Measurements from ENCODE around the gene RBKS. TPM values are rescaled to one million over a fixed set of nuclear protein-coding genes. Genes with fewer than 3 reads are reported as not detected.

The RBKS gene
- total RNA-seq, 1 donor from 2014 or later, result 0.83 TPM

DNA sequence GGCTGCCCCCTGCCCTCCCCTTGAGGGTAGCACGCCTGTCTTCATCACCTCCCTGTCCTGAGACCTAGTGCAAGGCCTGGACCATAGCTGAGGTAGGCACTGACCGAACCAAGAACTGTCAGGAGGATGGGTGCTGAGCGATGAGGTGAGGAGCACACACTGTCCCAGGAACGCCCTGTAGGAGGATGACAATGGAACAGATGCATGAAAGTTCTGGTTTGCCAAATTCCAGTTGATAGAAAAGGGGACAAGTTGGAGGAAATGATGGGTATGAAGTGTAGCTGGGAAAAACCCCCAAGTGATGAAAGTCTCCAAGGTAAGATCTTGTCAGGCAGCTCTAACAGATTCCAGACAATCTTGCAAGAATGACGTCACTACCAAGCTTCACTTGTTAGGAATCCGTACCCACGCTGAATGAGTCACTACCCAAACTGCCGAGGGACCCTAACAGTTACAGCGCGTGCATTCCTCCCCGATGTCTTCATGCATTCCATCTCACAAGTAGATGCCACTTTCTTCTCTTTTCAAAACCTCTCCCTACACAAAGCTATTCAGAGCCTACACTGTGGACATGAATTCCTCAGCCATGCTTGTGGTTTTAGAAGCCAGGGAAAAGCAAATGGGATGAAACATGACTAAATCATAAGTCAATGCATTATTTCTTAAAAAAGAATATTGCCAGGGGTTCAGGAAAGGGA, 91.1 kb downstream of the RBKS start:
- Mint-ChIP-seq H3K4me3 (ENCODE audit: unreplicated experiment) (peak overlapping the region; percentile 14), H3K4me1 (ENCODE audit: unreplicated experiment) (peaks cover 53% of the 10 kb centered on the region), H3K36me3 (ENCODE audit: unreplicated experiment) (no peaks in the 10 kb centered on the region), H3K27ac (ENCODE audit: unreplicated experiment) (peak overlapping the region; percentile 94), H3K27me3 (ENCODE audit: unreplicated experiment) (no peaks in the 10 kb centered on the region), H3K9me3 (ENCODE audit: unreplicated experiment) (no peaks in the 10 kb centered on the region)
- DNase-seq (ENCODE audit: extremely low spot score, unreplicated experiment), result peak; percentile 89
- TF ChIP-seq, protein P1, sequence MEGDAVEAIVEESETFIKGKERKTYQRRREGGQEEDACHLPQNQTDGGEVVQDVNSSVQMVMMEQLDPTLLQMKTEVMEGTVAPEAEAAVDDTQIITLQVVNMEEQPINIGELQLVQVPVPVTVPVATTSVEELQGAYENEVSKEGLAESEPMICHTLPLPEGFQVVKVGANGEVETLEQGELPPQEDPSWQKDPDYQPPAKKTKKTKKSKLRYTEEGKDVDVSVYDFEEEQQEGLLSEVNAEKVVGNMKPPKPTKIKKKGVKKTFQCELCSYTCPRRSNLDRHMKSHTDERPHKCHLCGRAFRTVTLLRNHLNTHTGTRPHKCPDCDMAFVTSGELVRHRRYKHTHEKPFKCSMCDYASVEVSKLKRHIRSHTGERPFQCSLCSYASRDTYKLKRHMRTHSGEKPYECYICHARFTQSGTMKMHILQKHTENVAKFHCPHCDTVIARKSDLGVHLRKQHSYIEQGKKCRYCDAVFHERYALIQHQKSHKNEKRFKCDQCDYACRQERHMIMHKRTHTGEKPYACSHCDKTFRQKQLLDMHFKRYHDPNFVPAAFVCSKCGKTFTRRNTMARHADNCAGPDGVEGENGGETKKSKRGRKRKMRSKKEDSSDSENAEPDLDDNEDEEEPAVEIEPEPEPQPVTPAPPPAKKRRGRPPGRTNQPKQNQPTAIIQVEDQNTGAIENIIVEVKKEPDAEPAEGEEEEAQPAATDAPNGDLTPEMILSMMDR (IDR thresholded peaks at IDR 0.05), result no peak

DNA sequence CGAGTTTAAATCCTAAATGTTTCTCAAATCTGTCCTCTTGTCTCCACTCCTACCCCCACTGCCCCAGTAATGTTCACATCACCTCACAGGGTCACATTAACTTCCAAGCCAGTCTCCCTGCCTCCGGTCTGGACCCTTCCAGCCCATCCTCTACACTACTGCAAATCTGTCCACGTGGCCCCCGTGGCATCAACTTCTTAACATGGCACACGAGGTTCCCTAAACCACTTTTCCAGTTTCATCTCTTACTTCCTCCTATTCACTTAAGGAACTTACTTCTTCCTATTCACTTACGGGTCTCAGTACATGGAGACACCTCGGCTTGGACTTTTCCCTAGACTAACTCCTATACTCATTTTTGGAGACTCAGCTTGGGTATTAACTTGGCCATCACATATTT, 91.7 kb downstream of the RBKS start:
- no peaks in the 10 kb centered on the region for H3K27me3 Mint-ChIP-seq (ENCODE audit: unreplicated experiment)
- H3K4me1 Mint-ChIP-seq (ENCODE audit: unreplicated experiment), result peaks cover 53% of the 10 kb centered on the region
- H3K27ac Mint-ChIP-seq (ENCODE audit: unreplicated experiment), result peak overlapping the region; percentile 94
- no peak for DNase-seq (ENCODE audit: extremely low spot score, unreplicated experiment)
- TF ChIP-seq, protein P1 (IDR thresholded peaks at IDR 0.05), result no peak
- no peaks in the 10 kb centered on the region for H3K9me3 Mint-ChIP-seq (ENCODE audit: unreplicated experiment)
- H3K4me3 Mint-ChIP-seq (ENCODE audit: unreplicated experiment), result no peak overlapping the region
- no peaks in the 10 kb centered on the region for H3K36me3 Mint-ChIP-seq (ENCODE audit: unreplicated experiment)

DNA sequence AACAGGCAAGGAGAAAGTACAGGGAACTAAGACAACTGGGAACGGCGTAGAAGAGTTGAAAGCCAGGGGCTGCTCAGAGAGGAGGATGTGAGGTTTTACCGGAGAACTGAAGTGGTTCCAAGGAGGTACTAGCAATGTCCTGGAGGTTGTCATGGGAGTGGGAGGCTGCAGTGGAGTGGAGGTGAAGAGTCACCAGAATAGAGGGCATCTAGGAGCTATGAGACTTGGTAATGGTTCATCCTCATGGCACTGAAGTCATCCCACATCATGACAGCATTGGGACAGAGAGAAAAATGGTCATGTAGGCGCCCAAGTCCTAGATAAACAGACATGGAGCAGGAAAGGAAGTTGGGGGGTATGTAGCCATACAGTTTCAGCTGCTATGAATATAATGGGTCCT, 92.3 kb downstream of the RBKS start:
- peak overlapping the region; percentile 49 for H3K27ac Mint-ChIP-seq (ENCODE audit: unreplicated experiment)
- no peak overlapping the region for H3K4me3 Mint-ChIP-seq (ENCODE audit: unreplicated experiment)
- no peaks in the 10 kb centered on the region for H3K9me3 Mint-ChIP-seq (ENCODE audit: unreplicated experiment)
- no peak for DNase-seq (ENCODE audit: extremely low spot score, unreplicated experiment)
- peaks cover 55% of the 10 kb centered on the region for H3K4me1 Mint-ChIP-seq (ENCODE audit: unreplicated experiment)
- TF ChIP-seq, protein P1 (IDR thresholded peaks at IDR 0.05), result no peak
- H3K36me3 Mint-ChIP-seq (ENCODE audit: unreplicated experiment), result no peaks in the 10 kb centered on the region
- no peaks in the 10 kb centered on the region for H3K27me3 Mint-ChIP-seq (ENCODE audit: unreplicated experiment)

DNA sequence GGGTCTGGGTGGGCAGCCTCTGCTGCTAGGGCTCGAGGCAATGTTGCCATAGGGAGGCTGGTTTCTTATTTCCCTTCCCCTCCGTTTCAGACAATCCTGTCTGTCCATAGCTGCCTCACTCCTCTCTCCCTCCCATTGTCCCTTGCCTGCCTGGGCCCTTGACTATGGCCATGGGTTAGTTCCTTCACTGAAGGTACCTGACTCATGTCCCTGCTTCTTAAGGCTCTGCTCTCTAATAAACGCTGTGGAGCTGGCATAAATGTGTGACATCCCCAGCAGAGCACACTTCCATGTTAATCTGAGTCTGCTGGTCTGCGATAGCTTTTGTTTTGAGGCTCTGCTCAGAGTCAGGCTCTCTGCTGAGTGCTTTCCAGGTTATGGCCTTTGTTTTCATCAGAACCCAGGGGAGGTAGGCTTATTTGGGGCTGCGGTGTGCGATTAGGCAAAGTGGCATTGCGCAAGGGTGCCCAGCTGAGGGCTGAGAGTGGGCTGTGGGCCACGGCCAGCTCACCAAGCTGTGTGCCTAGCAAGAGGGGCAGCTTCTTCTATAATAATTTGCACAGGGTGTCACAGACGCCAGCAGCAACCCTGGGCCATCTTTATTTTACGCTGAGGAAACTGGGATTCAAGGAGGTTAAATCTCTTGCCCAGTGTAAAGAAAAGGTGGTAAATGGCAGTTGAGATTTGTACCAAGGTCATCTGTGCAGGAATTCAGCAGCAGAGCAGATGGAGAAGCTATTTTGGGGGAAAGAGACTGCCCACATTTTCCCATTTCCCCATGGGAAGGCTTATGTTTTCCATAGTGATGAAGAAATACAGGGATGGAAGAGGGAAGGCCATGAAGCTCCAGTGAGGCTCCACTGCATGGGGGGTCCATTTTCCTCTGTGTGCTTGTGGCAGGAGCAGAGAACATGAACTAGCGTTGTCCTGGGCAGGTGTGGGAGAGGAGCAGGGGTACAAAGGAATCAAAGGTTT, 93.1 kb downstream of the RBKS start:
- Mint-ChIP-seq H3K27me3 (ENCODE audit: unreplicated experiment) (no peaks in the 10 kb centered on the region), H3K4me1 (ENCODE audit: unreplicated experiment) (peaks cover 60% of the 10 kb centered on the region), H3K36me3 (ENCODE audit: unreplicated experiment) (no peaks in the 10 kb centered on the region), H3K27ac (ENCODE audit: unreplicated experiment) (no peak overlapping the region), H3K4me3 (ENCODE audit: unreplicated experiment) (no peak overlapping the region), H3K9me3 (ENCODE audit: unreplicated experiment) (no peaks in the 10 kb centered on the region)
- DNase-seq (ENCODE audit: extremely low spot score, unreplicated experiment), result no peak
- TF ChIP-seq, protein P1 (IDR thresholded peaks at IDR 0.05), result no peak

DNA sequence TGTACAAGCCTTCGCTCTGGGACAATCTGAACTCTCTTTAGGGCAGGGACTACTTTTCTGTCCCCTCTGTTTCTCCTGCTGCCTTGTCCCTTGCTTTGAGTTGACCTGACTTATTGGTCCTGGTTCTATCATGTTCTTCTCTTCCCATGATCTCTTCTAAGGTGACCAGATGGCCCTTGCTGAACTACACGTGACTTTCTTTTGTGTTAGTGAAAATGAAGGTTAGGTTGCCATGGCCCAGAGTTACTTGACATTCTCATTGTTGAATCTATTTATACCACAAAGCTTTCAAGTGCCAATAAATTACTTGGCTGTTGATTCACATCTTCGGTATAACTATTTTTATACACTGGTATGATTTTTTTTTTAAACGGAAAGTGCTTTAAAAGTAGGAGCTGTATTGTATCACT, 94.3 kb downstream of the RBKS start:
- Mint-ChIP-seq H3K27me3 (ENCODE audit: unreplicated experiment) (no peaks in the 10 kb centered on the region), H3K27ac (ENCODE audit: unreplicated experiment) (no peak overlapping the region), H3K4me1 (ENCODE audit: unreplicated experiment) (peaks cover 55% of the 10 kb centered on the region), H3K4me3 (ENCODE audit: unreplicated experiment) (no peak overlapping the region), H3K36me3 (ENCODE audit: unreplicated experiment) (no peaks in the 10 kb centered on the region), H3K9me3 (ENCODE audit: unreplicated experiment) (no peaks in the 10 kb centered on the region)
- no peak for DNase-seq (ENCODE audit: extremely low spot score, unreplicated experiment)
- TF ChIP-seq, protein P1 (IDR thresholded peaks at IDR 0.05), result no peak
